PC-9 (cell line): ENCODE measurements around the gene UHMK1.

Experiments
- EZH2 ChIP-seq: fragments of 200-600 bp; sonication (generic); IDR thresholded peaks from 2 replicates; pipeline ENCODE4 v1.8.0; 2017; ENCODE audit warnings: antibody characterized with exemption, low read depth
- TF ChIP-seq, protein P1 (sequence below): fragments of 200-600 bp; sonication (generic); conservative IDR thresholded peaks from 2 replicates; pipeline ENCODE4 v1.6.1; 2017; ENCODE audit warnings: mixed run types, antibody characterized with exemption, mild to moderate bottlenecking, moderate library complexity

DNA sequence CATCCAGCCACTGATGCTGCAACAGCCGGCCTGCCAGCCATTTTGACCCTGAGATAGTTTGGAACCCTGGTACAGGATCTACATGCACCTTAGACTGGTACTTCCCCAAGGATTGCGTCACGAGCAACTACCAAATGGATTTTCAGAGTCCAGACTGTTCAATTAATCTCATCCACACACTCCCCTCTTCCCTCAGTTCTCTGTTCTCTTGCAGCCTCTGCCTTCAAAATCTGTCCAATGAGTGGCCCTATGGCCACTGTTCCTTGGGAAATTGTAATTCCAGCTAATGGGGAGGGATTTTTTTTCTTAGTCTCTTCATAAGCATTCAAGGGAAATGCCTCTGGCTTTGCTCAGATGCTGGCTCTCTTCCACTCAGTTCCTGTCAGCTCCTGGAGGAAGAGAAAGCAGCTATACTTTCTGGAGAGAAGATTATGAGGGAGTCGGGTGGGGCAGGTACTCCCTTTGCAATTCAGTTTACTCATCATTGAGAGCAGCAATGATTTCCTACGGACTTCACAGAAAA lies 44.1 kb downstream of the UHMK1 start:
- TF ChIP-seq, protein P1, sequence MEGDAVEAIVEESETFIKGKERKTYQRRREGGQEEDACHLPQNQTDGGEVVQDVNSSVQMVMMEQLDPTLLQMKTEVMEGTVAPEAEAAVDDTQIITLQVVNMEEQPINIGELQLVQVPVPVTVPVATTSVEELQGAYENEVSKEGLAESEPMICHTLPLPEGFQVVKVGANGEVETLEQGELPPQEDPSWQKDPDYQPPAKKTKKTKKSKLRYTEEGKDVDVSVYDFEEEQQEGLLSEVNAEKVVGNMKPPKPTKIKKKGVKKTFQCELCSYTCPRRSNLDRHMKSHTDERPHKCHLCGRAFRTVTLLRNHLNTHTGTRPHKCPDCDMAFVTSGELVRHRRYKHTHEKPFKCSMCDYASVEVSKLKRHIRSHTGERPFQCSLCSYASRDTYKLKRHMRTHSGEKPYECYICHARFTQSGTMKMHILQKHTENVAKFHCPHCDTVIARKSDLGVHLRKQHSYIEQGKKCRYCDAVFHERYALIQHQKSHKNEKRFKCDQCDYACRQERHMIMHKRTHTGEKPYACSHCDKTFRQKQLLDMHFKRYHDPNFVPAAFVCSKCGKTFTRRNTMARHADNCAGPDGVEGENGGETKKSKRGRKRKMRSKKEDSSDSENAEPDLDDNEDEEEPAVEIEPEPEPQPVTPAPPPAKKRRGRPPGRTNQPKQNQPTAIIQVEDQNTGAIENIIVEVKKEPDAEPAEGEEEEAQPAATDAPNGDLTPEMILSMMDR = no peak
- TF ChIP-seq EZH2 = no peak
